Skeletal muscle satellite cell (primary cell): ENCODE results near the gene VASN.

Source experiments
- H3K27me3 ChIP-seq: 2 replicates; pipeline ENCODE4 v1.7.0; 2013; ENCODE audit warnings: low read length; ENCODE audit not compliant: control insufficient read depth, insufficient read depth
- H3K36me3 ChIP-seq: 2 replicates; pipeline ENCODE4 v1.7.0; 2013; ENCODE audit warnings: mild to moderate bottlenecking, control low read depth, low read length; ENCODE audit not compliant: insufficient read depth
- H3K4me1 ChIP-seq: 2 replicates; pipeline ENCODE4 v1.7.0; 2013; ENCODE audit warnings: low read length; ENCODE audit not compliant: control insufficient read depth, insufficient read depth
- H3K4me2 ChIP-seq: 2 replicates; pipeline ENCODE4 v1.7.0; 2013; ENCODE audit warnings: mild to moderate bottlenecking, low read length
- H3K4me3 ChIP-seq: 2 replicates; pipeline ENCODE4 v1.7.0; 2013; ENCODE audit warnings: low read length
- H3K9ac ChIP-seq: 2 replicates; pipeline ENCODE4 v1.7.0; 2013; ENCODE audit warnings: mild to moderate bottlenecking, low read depth, low read length, moderate library complexity
- H3K9me3 ChIP-seq: replicated peaks from 2 replicates; pipeline ENCODE4 v1.7.0; 2013; ENCODE audit warnings: mild to moderate bottlenecking, control low read depth, low read length

VASN gene

DNA sequence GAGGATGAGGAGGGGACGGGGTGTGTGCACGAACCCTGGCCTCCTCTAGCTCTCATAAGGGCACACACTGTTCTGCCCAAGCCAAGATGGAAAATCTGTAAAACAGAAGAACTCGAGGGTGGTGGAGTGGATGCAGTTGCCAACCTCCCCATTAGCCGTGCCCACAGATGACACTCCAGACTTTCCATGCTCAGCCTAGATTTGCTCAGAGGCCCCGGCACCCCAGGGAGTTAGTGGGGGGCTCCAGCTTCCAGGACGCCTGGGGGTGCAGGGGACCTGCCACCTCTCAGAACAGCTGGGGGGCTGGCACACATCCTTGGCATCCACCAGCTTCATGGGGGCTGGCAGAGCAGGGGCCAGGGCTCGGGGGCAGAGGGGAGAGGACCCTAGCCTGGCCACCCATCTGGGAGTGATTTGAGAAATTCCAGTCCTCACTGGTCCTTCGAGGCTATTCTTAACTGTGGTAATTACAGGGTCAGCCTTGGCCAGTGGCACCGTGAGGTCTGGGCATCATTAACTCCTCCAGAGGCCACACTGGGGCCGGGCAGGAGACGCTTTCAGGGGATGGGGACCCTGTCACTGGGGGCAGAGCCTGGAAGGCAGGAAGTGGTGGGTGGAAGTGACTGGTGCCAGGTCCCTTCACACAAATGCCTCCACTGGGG lies 14.3 kb downstream of the VASN start:
- no peak overlapping the region for H3K4me3 ChIP-seq
- no peak overlapping the region for H3K4me2 ChIP-seq
- H3K4me1 ChIP-seq, result peaks cover 28% of the 10 kb centered on the region
- peaks cover 36% of the 10 kb centered on the region for H3K36me3 ChIP-seq
- no peaks in the 10 kb centered on the region for H3K27me3 ChIP-seq
- no peak overlapping the region for H3K9ac ChIP-seq
- no peaks in the 10 kb centered on the region for H3K9me3 ChIP-seq

DNA sequence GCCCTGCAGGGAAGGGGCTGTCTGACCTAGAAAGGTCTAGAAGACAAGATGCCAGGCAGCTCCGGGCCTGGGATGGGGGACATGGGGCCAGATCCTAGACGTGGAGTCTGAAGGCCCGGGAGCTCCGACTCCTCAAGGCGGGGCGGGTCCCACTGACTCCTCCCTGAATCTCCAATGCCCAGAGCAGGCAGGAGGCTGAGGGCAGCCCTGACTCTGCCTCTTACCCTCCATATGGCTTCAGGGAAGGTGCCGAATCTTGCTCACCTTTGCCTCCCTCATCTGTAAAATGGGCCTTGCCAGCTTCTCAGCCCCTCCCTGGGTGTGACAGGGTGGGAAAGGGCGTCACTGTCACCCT lies 14.8 kb downstream of the VASN start:
- no peaks in the 10 kb centered on the region for H3K9me3 ChIP-seq
- no peak overlapping the region for H3K4me2 ChIP-seq
- no peaks in the 10 kb centered on the region for H3K27me3 ChIP-seq
- peaks cover 24% of the 10 kb centered on the region for H3K4me1 ChIP-seq
- H3K36me3 ChIP-seq, result peaks cover 31% of the 10 kb centered on the region
- H3K9ac ChIP-seq, result no peak overlapping the region
- no peak overlapping the region for H3K4me3 ChIP-seq

DNA sequence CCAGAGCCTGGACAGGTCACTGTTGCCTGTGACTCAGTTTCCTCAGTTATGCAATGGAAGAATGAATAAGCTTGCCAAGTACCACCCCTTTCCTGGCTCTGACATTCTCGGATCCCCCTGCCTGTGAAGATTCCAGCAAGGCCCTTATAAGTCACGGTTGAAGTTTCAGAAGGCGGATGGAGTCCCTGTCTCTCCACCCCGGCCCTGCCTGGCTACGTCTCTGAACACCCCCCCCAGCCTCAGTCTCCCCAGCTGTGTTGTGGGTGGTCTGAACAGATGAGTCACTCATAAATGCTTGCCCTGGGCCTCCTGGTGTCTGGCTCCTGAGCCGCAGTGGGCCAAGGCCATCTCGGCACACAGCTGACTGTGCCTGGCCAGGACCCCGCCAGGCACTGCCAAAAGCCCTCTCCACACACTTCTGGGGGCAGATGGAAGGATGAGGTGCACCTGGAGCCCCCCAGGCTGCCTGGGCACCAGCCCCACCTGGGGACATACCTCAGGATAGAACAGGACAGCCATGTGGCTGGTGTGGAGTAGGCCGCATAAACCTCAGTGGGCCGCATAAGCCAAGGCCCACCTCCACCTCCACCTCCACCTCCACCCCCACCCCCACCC lies 15.4 kb downstream of the VASN start:
- Histone ChIP-seq H3K9me3 (no peaks in the 10 kb centered on the region), H3K4me3 (no peak overlapping the region), H3K27me3 (no peaks in the 10 kb centered on the region), H3K4me2 (no peak overlapping the region), H3K36me3 (peaks cover 25% of the 10 kb centered on the region), H3K9ac (no peak overlapping the region), H3K4me1 (peaks cover 24% of the 10 kb centered on the region)

DNA sequence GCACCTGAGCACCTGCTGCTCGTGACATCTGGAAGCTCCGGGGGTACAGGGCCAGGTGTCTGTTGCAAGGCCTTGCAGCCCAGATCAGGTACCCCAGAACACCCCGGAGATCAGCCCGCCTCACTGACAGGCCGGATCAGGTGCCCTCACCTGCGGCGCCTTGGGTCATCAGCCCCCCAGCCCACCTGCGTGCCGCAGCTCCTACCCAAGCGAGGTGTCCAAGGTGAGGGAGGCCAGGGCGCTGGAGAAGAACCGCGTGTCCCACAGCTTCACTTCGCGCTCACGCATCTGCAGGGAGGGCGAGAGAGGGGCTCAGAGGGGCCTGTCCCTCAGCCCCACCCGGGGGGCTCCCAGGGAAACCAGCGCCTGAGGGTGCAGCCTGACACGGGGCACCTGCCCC lies 16.1 kb downstream of the VASN start:
- Histone ChIP-seq H3K9ac (no peak overlapping the region), H3K4me3 (no peak overlapping the region), H3K36me3 (peaks cover 18% of the 10 kb centered on the region), H3K9me3 (no peaks in the 10 kb centered on the region), H3K4me2 (no peak overlapping the region), H3K27me3 (no peaks in the 10 kb centered on the region), H3K4me1 (peaks cover 31% of the 10 kb centered on the region)

DNA sequence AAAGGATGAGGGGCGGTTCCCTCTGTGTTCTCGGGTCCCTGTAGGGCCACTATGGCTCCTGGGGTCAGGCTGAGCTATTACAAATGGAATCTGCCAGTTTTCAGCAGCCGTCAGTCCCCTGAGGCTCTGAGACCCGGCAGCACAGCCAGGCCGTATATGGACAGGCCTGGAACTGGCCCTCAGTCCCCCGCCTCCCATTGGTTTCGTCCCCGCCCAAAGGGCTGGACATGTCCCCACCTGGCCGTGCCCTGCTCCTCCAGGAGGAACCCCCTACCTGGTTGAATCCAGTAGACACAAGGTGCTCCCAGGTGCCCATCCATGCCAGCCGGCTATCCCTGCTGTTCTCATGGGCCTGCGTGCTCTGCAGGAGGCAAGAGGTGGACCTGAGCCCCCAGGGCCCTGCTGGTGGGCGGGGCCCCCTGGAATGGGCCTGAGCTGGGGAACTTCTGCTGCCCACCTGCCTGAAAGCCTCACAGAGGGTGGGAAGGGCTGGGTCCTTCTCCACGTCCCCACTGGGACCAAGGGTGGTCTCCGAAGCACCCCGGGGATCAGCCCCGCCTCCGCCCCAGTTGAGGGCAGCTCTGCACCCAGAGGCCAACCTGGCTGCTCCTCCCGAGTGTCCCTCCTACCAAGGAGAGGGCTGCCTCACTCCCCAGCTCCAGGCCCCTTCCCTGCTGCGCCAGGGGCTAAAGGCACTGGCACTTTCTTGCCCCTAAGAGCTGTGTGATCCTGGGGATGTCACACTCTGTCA lies 16.8 kb downstream of the VASN start:
- Histone ChIP-seq H3K4me1 (peaks cover 37% of the 10 kb centered on the region), H3K9me3 (no peaks in the 10 kb centered on the region), H3K27me3 (no peaks in the 10 kb centered on the region), H3K9ac (no peak overlapping the region), H3K36me3 (peaks cover 15% of the 10 kb centered on the region), H3K4me3 (no peak overlapping the region), H3K4me2 (no peak overlapping the region)

DNA sequence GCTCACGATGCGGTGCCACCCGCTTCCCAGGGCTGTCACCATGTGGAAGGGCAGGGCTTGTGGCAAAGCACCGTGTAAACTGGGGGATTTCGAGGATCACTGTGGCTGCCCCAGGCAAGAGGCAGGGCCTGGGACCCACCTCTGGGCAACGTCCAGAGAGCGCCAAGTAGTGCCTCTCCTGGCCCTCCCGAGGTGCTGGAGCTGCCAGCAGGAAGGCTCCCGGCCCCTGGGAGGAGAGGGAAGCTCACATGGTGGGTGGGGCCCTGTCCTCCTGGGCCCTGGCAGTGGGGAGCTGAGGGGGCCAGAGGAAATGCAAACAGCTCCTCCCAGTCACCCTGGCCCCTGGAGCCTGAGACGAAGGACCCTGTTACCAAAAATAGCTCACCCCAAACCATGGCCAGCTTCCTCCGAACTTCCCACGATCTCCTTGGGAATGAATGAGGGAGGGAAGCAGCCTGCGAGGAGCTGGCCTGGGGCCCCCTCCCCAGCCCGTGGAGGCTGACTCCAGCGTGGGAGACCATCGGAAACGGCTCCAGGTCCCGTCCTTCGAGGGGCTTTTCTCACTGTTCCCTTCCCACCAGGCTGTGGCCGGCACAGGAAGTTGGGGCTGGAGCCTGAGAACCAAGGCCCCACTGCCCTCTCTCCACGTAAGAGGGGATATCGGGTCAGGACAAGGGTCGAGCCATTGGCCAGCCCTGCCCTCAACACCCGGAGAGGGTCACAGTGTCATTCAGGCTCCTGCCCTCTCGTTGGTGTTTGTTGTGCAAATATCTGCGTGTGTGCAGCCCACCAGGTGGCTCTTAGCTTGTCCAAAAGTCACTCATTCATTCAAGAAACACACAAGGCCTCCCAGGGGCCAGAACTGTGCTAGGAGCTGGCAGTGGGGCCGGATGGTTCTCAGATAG lies 17.7 kb downstream of the VASN start:
- Histone ChIP-seq H3K36me3 (peaks cover 8% of the 10 kb centered on the region), H3K4me2 (no peak overlapping the region), H3K9ac (no peak overlapping the region), H3K4me3 (no peak overlapping the region), H3K27me3 (no peaks in the 10 kb centered on the region), H3K4me1 (peaks cover 37% of the 10 kb centered on the region), H3K9me3 (no peaks in the 10 kb centered on the region)

DNA sequence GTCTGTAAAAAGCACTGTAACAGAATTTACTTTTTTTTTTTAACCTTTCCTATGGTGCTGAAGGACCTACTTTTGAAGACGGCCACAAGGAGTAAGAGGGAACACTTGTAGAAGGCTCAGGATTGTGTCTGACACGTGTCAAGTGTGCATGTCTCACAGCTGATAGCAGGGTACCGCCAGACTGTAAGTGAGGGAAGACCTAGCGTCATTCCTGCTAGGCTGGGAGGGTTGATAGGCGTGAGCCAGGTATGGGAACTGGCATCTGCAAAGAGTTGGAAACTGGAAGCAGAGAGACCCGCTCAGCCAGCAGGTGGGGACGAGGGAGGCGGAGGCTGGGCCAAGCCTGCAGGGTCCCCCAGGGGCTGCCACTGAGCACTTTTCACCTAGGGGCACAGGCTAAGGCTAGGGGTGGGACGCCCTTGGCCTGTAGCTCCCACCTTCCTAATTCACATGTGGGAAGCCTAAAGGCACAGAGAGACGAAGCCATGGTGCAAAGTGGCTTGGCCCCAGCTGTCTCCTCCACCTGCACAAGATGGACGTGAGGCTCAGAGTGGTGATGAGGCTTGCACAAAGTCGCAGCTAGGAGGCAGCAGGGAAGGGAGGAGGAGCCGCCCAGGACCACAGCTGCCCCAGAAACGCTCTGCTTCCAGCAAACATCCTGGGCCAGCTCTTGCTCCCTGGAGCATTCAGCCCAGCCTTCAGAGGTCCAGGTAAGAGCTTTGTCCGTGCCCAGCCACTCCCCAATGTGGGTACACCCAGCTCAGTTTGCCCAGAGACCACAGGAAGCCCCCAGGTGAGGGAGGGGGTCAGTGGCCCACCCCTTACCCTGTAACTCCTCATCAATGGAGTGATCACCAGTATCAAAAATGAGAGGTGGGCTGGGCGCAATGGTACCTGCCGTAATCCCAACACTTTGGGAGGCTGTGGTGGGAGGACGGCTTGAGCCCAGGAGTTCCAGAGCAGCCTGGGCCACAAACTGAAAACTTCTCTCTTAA lies 18.9 kb downstream of the VASN start:
- H3K36me3 ChIP-seq, result peaks cover 8% of the 10 kb centered on the region
- no peak overlapping the region for H3K4me2 ChIP-seq
- no peak overlapping the region for H3K4me3 ChIP-seq
- no peaks in the 10 kb centered on the region for H3K27me3 ChIP-seq
- no peaks in the 10 kb centered on the region for H3K9me3 ChIP-seq
- H3K9ac ChIP-seq, result no peak overlapping the region
- peaks cover 37% of the 10 kb centered on the region for H3K4me1 ChIP-seq

DNA sequence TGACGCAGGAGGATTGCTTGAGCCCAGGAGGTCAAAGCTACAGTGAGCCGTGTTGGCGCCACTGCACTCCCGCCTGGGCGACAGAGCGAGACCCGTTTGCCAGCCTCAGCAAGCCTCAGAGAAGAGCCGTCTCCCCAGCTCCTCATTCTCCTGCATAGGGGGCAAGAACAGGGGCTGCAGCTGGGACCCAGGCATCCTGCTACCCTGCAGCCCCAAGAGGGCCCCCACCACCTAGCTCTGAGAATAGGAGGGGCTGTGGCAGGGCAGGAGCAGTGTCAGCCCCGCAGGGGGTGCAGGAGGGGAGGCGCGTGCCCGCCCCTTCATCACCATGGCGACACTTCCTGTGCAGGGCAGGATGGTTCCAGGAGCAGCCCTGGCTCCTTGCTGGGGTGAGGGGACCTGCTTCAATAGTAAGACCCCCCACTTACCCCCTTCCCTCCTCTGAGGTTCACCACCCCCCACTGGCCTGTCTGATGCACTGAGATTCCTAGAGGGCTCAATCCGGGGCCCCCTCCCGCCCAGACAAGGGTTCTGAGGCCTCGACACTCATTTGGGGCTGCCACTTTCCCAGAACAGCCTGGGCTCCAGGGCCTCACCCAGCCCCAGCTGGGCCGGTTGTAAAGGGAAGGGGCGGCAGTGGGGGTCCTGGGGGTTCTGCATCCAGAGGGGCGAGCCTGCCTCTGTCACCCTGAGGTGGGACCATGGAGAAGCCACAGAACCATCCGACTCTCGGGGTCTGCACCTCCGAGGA lies 20.2 kb downstream of the VASN start:
- Histone ChIP-seq H3K36me3 (peaks cover 8% of the 10 kb centered on the region), H3K4me2 (no peak overlapping the region), H3K4me3 (no peak overlapping the region), H3K4me1 (peaks cover 25% of the 10 kb centered on the region), H3K27me3 (no peaks in the 10 kb centered on the region), H3K9me3 (no peaks in the 10 kb centered on the region), H3K9ac (no peak overlapping the region)

DNA sequence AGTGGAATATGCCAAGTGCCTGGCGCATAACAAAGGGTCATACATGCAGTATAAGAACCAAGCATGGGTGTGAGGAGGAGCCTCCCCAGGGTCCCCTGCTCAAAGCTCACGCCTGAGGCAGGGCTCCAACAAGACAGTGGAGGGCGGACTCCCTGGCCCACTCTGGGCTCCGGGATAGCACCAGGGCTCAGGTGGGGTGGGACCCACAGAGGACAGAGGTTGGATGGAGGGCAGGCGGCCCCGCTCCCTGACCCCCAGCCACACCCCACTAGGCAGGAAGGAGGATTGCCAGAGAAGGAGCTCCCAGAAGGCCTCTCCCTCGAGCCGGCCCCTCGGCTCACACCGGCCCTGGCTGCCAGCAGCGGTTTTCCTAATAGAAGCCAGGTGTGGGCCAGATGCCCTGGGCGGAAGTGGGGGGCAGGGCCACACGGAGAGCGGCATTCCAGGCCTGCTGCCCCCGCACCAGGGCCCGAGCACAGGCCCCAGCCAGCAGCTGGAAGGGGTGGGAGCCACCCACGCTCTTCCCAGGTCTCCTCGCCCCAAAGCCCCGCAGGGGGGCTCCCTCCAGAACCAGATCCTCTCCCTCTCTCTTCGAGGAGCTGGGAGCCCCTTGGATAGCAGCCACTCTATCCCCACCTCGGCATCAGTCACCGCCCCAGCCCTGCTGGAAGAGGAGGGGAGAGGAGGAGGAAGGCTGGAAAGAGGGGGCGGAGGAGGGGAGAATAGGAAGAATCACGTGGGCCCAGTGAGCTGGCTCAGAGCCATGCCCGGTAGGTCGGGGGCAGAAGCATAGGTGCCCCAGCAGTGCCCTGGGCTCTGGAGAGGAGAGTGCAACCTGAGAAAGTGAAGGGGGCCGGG lies 21.0 kb downstream of the VASN start:
- no peaks in the 10 kb centered on the region for H3K27me3 ChIP-seq
- H3K4me3 ChIP-seq, result no peak overlapping the region
- no peak overlapping the region for H3K9ac ChIP-seq
- H3K4me2 ChIP-seq, result no peak overlapping the region
- H3K4me1 ChIP-seq, result peaks cover 17% of the 10 kb centered on the region
- peaks cover 11% of the 10 kb centered on the region for H3K36me3 ChIP-seq
- no peaks in the 10 kb centered on the region for H3K9me3 ChIP-seq
